Raji (cell line): ENCODE measurements around the gene ZNF367.

Experiments
- POLR2A ChIP-seq: IDR thresholded peaks from 2 replicates; pipeline ENCODE4 v1.6.1; 2011; ENCODE audit warnings: low read depth, low read length, control low read depth; ENCODE audit not compliant: insufficient read depth

Gene ZNF367

GRCh38 chr9:96418920-96419690 lies 935 bp upstream of the ZNF367 start:
- TF ChIP-seq POLR2A, result peak; percentile 55

- no peak; the same call in 1 of the 2 replicates for TF ChIP-seq POLR2A
Measured at GRCh38 chr9:96417661-96418082, 498 bp downstream of the ZNF367 start.

- peak; percentile 72 for TF ChIP-seq POLR2A
Measured at GRCh38 chr9:96417051-96417586, 1.1 kb downstream of the ZNF367 start.

- no peak for TF ChIP-seq POLR2A
Measured at GRCh38 chr9:96413302-96414221, 4.6 kb downstream of the ZNF367 start.

- no peak for TF ChIP-seq POLR2A
Measured at GRCh38 chr9:96412174-96412913, 5.8 kb downstream of the ZNF367 start.

- TF ChIP-seq POLR2A, result no peak
Measured at GRCh38 chr9:96411129-96411838, 6.9 kb downstream of the ZNF367 start.

- no peak for TF ChIP-seq POLR2A
Measured at GRCh38 chr9:96408409-96409280, 9.5 kb downstream of the ZNF367 start.

GRCh38 chr9:96400132-96400910 lies 17.8 kb downstream of the ZNF367 start:
- no peak for TF ChIP-seq POLR2A

- no peak for TF ChIP-seq POLR2A
Measured at GRCh38 chr9:96399325-96399633, 18.9 kb downstream of the ZNF367 start.

- no peak for TF ChIP-seq POLR2A
Measured at GRCh38 chr9:96398582-96399324, 19.4 kb downstream of the ZNF367 start.

GRCh38 chr9:96395964-96396363 lies 22.2 kb downstream of the ZNF367 start:
- no peak for TF ChIP-seq POLR2A

GRCh38 chr9:96394832-96395496 lies 23.2 kb downstream of the ZNF367 start:
- no peak for TF ChIP-seq POLR2A
